GM18519 (cell line): ENCODE measurements around the gene KCNH3.

Experiments used
- ATAC-seq: cut with Tn5 transposase; IDR thresholded peaks from one replicate; pipeline ENCODE4 v1.9.1; 2021; ENCODE audit warnings: mild to moderate bottlenecking, moderate library complexity; ENCODE audit not compliant: unreplicated experiment, low FRiP score

Gene KCNH3

DNA sequence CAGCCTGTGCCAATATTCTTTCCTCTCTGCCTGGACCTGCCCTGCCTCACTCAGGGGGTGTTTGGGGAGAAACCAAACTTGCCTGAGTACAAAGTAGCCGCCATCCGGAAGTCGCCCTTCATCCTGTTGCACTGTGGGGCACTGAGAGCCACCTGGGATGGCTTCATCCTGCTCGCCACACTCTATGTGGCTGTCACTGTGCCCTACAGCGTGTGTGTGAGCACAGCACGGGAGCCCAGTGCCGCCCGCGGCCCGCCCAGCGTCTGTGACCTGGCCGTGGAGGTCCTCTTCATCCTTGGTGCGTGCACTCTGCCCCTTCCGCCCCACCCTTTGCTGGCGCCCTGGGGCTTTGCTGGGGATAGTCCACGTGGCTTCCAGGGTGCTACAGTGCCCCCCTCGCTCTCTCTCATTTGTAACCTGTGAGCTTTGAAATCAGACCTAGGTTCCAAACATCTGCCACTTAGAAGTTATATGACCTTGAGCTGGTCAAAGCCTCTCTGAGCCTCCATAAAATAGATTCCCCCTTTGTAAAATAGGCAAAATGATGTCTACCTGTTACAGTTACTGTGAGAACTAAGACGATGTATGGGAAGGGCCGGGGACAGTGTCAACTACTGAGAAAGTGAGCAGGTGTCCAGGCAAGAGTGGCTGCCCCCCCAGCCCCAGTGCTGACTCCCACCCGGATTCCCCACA lies 4.5 kb downstream of the KCNH3 start:
- no peak for ATAC-seq

DNA sequence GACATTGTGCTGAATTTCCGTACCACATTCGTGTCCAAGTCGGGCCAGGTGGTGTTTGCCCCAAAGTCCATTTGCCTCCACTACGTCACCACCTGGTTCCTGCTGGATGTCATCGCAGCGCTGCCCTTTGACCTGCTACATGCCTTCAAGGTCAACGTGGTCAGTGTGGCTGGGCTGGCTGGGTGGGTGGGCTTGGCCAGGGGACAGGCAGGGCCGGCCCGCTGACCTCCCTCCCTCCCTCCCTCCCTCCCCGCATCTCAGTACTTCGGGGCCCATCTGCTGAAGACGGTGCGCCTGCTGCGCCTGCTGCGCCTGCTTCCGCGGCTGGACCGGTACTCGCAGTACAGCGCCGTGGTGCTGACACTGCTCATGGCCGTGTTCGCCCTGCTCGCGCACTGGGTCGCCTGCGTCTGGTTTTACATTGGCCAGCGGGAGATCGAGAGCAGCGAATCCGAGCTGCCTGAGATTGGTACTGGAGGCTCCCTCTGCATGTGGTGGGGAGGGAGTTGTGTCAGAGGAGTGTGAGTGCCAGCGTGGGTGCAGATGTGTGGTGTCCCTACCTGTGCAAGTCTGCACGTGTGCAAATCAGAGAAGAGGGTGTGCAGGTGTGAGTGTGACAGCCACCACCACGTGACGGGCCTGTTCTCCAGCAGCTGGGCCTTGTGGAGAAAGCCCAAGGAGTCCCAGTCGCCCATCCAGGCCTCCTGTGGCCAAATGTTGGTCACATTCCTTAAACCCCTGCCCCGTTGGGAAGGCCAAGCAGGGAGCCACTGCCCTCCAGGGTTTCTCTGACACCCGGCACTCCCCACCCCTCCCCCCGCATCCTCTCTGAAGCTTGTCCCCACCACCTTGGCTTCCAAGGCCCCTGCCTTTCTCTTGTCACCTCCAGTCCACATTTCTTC lies 5.3 kb downstream of the KCNH3 start:
- ATAC-seq, result no peak

DNA sequence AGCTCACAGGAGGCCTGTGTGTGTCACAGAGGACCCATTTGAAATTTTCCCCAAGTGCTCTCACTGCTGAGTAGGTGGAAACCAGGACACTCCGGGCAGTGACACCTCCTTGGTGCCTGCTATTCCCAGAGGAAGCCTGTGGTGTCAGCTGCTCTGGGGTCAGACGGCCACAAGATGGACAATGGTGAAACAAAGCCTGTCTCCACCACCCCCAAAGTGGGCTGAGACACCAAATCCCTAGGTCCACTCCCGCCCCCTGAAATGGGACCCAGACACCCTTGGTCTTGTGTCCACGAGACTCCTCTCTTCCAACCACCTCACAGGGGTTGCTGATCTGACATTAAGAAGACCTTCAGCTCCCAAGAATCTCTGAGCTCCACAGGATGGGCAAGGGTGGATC lies 7.0 kb downstream of the KCNH3 start:
- no peak for ATAC-seq

DNA sequence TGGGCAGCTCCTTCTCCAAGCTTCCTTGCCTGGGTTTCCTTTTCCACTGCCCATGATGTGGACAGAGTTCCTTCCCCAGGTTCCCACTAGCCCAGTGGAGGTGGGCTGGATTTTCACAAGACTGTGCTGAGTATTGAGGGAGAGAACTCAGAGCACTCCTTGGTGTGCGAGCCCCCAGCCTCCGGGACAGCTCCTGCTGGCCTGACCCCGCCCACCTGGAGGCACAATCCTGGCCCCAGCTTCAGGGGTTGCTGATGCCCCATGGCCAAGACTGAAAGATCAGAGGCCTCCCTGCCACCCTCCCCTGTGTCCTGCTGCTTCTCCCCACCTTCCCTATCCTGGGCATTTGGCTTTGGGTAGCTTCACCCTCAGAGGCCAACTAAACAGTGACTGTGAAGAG lies 7.7 kb downstream of the KCNH3 start:
- no peak for ATAC-seq

DNA sequence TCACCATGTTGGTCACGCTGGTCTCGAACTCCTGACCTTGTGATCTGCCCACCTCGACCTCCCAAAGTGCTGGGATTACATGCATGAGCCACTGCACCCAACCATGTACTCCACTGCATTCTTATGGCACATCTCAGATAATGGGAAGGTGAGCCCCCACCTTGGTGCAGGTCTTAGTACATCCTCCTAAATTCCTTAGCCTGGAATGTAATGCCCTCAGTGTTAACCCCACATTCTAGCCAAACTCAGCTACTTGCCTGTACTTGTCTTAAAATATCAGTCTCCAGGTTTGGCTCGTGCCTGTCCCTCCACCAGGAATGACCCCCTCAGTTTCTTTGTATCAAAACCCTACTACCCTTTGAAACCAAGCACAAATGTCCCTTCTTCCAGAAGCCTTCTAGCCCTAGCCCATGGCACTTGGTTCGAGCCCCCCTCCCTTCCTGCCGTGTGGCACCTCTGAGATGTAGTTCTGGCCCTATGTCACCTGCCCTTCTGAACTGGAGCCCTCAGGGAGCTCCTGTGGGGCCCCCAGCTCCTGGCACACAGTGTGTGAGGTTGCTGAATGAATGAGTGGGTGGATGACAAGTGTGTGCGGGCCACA lies 8.4 kb downstream of the KCNH3 start:
- no peak for ATAC-seq

DNA sequence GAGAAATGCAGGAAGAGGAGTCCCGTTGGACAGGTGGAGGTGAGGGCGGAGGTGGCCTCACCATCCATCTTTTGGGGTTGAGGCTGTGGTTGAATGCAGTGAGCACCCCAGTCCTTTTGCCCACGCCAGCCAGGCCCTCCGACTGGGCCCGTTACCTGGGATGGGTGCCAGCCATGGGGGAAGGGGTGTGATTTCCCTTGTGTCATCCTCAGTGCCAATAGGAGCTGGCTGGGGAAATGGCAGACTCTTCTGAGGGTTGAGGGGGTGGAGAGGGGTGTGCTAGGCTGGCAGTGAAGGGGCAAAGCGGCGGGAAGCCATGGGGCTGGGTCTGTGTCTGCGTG lies 9.6 kb downstream of the KCNH3 start:
- no peak for ATAC-seq

DNA sequence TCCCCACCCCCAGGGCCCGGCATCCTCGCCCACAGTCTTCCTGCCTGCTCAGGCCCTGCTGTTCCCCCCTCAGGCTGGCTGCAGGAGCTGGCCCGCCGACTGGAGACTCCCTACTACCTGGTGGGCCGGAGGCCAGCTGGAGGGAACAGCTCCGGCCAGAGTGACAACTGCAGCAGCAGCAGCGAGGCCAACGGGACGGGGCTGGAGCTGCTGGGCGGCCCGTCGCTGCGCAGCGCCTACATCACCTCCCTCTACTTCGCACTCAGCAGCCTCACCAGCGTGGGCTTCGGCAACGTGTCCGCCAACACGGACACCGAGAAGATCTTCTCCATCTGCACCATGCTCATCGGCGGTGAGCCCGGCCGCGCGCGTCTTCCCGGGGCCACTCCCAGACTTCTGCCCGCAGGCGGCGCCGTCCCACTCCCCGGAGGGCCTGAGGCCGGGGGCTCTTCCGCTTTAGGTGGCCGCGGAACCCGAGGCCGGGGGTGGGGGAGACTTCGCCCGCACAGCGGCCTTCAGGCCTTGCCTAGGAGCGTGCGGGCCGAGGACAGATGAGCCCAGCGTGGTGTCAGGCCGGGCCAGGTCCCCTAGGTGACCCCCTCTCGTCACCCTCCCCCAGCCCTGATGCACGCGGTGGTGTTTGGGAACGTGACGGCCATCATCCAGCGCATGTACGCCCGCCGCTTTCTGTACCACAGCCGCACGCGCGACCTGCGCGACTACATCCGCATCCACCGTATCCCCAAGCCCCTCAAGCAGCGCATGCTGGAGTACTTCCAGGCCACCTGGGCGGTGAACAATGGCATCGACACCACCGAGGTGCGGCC lies 10.2 kb downstream of the KCNH3 start:
- no peak for ATAC-seq

DNA sequence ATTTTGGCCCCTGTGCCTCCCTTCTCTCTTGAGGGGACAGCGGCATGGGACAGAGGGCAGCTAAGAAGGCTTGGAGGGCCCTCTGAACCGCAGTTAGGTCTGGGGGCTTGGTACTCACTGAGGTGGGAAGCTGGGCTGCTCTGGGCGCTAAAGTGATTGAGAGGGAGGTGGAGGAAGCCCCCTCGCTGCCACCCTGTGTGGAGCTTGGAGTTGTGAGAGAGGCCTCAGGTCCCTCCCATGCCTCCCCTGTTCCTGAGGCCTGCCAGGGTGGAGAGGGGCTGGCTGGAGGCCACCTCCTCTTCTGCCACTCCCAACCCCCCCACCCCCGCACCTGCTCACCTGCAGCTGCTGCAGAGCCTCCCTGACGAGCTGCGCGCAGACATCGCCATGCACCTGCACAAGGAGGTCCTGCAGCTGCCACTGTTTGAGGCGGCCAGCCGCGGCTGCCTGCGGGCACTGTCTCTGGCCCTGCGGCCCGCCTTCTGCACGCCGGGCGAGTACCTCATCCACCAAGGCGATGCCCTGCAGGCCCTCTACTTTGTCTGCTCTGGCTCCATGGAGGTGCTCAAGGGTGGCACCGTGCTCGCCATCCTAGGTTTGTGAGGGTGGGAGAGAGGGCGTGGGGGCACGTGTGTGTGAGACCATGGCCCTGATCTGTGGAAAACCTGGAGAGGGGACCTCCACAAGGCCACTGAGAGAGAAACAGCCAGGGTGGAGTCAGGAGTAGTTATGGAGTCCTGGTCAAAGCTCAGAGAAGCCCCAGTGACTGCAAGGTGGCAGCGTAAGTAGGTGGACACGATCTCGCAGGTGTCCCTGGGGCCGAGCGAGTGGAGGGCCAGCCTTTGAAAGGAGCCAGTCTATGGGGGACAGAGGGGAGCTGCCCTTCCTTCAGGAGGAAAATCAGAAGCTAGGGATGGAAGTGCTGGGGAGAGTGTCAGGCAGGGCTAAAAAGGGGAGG lies 11.2 kb downstream of the KCNH3 start:
- no peak for ATAC-seq

DNA sequence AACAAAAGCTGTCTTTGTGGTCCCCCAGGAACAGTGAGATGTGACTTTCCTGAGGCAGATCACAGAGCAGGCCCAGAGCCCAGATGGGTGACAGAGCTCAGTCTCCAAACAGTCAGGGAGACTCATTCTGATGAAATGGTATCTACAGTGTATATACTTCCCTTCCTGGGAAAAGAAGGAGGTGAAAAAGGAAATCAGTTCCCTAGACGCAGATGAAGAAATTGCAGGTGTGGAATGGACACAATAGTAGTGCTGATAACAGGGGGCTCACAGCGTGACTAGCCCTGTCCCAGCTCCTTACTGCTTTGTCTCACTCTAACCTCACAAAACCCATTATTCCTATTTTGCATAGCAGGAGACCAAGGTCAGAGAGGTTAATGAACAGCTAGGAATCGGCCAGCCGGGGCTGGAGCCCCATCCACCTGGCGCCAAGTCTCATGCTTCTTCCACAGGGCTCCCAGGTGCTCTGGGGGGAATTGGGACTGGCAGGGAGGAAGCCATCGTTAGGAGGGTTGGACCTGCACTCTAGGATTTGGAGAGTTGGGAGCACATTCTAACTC lies 11.9 kb downstream of the KCNH3 start:
- no peak for ATAC-seq

DNA sequence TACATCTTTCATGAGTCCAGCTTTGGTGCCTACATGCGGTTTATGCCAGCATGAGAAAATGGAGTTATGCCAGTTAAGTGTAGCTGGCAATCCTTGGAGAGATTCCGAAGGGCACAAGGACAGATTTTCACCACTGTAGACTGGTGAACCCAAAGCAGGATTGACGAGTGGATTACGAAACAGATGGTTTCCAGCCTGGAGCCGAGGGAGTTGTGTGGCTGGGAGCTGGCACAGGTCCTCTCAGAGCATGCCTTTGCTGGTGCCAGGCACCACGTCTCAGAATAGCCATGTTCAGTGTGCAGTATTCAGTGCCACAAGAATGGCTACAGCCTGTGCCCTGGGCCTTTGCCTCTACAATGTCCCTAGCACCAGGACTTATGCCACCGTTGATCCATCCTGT lies 13.2 kb downstream of the KCNH3 start:
- no peak for ATAC-seq

DNA sequence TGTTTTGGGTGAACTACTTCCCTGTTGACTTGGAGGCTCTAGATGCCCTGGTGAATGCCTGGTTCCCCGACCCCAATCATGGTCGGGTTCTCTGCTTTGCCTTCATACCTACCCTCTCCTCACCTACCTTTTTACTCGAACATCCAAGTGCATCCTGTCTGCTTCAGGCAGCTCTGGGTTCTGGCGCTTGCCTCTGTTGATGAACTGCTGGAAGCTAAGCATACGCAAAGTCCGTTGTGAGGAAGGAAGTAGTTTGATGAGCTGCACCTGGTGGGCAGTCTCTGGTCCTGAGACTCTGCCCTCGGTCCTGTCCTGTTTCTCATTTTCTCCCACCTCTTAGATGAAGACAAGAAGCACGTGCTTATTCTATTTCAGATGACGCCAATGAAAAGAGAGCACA lies 13.6 kb downstream of the KCNH3 start:
- ATAC-seq, result no peak

DNA sequence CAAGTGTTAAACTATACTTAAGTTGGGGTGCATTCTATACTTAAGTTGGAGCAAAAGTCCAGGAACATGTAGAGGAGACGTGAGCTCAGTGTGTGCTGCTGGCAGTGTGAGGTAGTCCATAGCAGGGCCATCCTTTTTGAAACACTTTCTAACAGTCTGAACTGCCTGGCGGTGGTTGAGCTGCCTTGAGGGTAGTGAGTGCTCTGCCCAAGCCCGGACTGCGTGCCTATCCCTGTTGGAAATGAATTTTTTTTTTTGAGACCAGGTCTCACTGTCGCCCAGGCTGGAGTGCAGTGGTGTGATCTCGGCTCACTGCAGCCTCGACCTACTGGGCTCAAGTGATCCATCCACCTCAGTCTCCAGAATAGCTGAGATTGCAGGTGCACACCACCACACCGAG lies 14.1 kb downstream of the KCNH3 start:
- no peak for ATAC-seq

DNA sequence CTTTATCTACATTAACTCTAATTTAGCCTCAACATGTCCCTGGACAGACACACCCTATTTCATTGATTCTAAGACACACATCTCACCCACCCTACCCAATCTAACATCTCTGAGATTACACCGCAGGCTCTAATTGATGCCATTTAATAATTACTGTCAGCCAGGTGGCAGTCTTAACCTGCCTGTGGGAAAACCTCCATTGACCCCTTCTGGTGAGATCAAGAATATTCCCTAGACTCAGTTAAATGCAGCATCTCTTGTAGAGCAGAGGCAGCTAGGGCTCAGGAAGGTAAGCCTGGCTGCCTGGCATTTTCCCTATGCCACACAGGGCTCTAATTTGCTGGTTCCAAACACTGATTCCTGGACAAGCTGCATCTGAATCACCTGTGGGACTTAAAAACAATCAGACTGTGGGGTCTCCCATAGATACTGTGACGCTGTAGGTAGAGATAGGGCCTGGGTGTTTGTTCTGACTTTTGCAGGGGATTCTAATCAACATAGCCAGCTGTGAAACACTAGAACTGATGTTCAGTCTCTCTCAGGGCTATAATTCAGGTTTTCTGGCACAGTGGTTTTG lies 14.8 kb downstream of the KCNH3 start:
- no peak for ATAC-seq

DNA sequence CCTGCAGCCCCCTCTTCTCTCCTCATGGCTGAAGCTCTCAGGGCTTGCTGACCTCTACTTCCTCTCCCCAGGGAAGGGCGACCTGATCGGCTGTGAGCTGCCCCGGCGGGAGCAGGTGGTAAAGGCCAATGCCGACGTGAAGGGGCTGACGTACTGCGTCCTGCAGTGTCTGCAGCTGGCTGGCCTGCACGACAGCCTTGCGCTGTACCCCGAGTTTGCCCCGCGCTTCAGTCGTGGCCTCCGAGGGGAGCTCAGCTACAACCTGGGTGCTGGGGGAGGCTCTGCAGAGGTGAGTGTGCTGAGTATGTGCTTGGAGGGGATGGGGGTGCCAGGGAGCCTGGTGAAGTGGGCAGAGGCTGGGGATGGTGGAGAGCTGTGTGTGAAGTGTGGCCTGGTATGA lies 15.4 kb downstream of the KCNH3 start:
- ATAC-seq, result no peak

DNA sequence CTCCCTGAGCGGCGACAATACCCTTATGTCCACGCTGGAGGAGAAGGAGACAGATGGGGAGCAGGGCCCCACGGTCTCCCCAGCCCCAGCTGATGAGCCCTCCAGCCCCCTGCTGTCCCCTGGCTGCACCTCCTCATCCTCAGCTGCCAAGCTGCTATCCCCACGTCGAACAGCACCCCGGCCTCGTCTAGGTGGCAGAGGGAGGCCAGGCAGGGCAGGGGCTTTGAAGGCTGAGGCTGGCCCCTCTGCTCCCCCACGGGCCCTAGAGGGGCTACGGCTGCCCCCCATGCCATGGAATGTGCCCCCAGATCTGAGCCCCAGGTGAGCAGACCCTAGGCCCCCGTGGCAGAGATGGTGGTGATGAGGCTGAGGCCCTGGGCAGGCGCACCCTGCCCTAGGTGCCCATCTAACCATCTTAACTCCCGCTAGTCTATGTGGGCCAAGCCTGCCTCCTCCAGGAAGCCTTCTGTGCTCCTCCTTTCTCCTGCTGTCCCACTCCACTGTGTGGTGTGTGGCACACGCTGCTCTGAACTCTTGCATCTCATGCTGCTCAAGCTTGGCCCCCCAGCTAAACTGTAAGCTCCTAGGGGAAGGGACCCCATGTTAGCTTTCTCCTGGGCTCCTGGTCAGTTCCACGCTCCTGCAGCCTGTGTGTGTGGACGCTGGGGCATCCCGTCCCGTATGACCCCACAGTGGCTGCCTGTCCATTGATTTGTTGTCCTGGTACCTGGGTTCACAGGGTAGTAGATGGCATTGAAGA lies 17.0 kb downstream of the KCNH3 start:
- ATAC-seq, result no peak

DNA sequence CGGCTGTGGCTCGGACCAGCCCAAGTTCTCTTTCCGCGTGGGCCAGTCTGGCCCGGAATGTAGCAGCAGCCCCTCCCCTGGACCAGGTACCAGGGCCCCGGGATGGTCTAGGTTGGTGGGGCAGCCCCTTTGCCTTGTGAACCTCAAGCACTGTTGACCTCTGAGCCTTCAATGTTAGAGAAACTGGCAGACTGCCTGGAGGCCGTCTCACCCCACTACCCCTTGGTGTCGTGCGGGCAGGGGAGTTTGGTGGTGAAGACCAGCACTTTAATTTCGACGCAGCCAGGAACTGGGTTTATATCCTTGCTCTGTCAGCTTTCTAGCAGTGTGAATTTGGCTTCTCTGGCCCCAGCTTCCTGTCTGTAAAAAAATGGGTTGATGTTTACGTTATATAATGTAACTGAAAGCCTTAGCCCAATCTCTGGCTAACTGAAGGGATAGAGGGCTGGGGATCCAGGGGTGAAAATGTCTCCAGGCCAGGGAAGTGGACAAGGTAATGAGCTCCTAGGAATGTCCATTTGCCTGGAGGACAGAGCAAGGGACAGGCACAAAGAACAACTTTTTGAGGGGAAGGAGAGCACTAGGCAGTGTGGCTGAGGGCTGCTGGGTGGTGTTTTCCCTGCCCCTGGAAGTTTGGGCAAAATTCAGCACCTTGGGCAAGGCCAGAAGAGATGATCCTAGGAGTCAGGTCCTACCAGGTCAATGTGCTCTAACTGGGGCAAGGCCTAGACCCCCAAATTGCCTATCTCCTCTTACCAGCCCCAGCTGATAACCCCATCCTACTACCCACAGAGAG lies 17.8 kb downstream of the KCNH3 start:
- no peak for ATAC-seq

DNA sequence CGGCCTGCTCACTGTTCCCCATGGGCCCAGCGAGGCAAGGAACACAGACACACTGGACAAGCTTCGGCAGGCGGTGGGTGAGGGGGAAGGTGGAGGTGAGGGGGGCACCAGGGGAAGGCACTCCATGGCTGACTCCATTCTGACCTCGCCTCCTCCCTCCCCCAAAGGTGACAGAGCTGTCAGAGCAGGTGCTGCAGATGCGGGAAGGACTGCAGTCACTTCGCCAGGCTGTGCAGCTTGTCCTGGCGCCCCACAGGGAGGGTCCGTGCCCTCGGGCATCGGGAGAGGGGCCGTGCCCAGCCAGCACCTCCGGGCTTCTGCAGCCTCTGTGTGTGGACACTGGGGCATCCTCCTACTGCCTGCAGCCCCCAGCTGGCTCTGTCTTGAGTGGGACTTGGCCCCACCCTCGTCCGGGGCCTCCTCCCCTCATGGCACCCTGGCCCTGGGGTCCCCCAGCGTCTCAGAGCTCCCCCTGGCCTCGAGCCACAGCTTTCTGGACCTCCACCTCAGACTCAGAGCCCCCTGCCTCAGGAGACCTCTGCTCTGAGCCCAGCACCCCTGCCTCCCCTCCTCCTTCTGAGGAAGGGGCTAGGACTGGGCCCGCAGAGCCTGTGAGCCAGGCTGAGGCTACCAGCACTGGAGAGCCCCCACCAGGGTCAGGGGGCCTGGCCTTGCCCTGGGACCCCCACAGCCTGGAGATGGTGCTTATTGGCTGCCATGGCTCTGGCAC lies 18.5 kb downstream of the KCNH3 start:
- no peak for ATAC-seq
